Brain microvascular endothelial cell (primary cell): ENCODE results near the gene CNTLN.

Source experiments
- DNase-seq: peaks from one replicate; pipeline ENCODE4 v3.0.0-alpha.2; 2020
- H3K27ac ChIP-seq: fragments of 250-450 bp; sonication (Bioruptor Pico); 2 replicates; pipeline ENCODE4 v1.5.1; 2020; ENCODE audit warnings: mild to moderate bottlenecking, moderate library complexity
- H3K27me3 ChIP-seq: fragments of 250-450 bp; sonication (Bioruptor Pico); replicated peaks from 2 replicates; pipeline ENCODE4 v1.5.1; 2020; ENCODE audit warnings: mild to moderate bottlenecking
- H3K36me3 ChIP-seq: fragments of 250-450 bp; sonication (Bioruptor Pico); replicated peaks from 2 replicates; pipeline ENCODE4 v1.5.1; 2020; ENCODE audit warnings: mild to moderate bottlenecking
- H3K4me3 ChIP-seq: 2 replicates; pipeline ENCODE4 v1.5.1; 2011; ENCODE audit warnings: low read depth, mild to moderate bottlenecking, control low read depth, low read length, moderate library complexity
- in situ Hi-C: cut with HindIII; loops from 2 replicates; pipeline ENCODE4 v1.10.0; 2017; ENCODE audit warnings: low sequenced_read_pairs, low pct_ligation_motif_present
- TF ChIP-seq, protein P1 (sequence below): IDR thresholded peaks from 2 replicates; pipeline ENCODE4 v1.5.1; 2011; ENCODE audit warnings: low read depth, mild to moderate bottlenecking, moderate library complexity, low read length, control low read depth, inconsistent platforms; ENCODE audit errors: missing control alignments

Gene CNTLN, protein sequence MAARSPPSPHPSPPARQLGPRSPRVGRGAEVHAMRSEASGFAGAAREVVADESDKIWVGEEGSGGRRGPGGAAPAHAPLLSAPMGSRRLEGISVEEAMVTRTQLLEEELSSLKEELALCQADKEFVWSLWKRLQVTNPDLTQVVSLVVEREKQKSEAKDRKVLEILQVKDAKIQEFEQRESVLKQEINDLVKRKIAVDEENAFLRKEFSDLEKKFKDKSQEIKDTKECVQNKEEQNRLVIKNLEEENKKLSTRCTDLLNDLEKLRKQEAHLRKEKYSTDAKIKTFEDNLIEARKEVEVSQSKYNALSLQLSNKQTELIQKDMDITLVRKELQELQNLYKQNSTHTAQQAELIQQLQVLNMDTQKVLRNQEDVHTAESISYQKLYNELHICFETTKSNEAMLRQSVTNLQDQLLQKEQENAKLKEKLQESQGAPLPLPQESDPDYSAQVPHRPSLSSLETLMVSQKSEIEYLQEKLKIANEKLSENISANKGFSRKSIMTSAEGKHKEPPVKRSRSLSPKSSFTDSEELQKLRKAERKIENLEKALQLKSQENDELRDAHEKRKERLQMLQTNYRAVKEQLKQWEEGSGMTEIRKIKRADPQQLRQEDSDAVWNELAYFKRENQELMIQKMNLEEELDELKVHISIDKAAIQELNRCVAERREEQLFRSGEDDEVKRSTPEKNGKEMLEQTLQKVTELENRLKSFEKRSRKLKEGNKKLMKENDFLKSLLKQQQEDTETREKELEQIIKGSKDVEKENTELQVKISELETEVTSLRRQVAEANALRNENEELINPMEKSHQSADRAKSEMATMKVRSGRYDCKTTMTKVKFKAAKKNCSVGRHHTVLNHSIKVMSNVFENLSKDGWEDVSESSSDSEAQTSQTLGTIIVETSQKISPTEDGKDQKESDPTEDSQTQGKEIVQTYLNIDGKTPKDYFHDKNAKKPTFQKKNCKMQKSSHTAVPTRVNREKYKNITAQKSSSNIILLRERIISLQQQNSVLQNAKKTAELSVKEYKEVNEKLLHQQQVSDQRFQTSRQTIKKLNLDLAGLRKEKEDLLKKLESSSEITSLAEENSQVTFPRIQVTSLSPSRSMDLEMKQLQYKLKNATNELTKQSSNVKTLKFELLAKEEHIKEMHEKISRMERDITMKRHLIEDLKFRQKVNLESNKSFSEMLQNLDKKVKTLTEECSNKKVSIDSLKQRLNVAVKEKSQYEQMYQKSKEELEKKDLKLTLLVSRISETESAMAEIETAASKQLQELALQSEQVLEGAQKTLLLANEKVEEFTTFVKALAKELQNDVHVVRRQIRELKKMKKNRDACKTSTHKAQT (N-terminal part only)

DNA sequence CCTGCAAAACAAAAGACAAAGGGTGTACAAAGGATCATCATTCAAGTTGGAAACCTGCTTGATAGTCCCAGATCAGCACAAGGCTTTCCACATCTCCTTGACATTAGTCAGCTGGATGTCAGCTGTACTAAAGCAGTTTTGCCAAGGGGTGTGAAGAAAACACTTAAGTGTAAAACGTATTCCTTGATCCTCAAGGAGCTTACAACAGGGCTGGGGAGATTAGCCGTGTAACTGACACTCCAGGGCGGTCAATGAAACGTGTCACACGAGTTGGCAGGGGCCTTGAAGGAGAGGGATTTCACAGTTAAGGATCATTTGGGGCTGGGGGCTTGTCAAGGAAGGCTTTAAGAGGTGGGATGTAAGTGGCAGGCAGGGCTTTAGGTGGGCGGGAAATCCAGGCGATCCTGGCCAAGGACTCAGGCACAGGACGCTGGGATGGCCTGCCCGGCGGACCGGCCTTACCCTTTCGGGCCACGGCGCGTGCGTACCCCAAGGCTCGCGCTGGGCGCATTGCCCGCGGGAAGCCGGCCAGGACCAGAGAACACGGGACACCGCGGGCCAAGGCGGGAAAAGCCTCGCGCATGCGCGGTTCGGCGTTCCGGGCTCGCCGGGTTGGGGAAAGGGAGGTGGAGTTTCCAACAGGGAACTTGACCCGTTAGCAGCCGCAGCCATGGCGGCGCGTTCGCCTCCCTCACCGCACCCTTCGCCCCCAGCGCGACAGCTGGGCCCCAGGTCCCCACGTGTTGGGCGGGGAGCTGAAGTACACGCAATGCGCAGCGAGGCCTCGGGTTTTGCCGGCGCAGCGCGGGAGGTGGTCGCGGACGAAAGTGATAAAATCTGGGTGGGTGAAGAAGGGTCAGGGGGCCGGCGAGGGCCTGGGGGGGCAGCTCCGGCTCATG lies at the start of gene CNTLN:
Gene CNTLN, plus strand, starts transcription at position 645 of the 899 bp plus-strand sequence. Its CDS starts 26 bp downstream, at position 671.
- Histone ChIP-seq H3K4me3 (peak within 1 kb of the TSS; percentile 98), H3K27ac (peak within 1 kb of the TSS; percentile 71), H3K27me3 (no peaks in the 10 kb centered on the region), H3K36me3 (no peaks in the 10 kb centered on the region)
- DNase-seq, result peak; percentile 70
- TF ChIP-seq, protein P1, sequence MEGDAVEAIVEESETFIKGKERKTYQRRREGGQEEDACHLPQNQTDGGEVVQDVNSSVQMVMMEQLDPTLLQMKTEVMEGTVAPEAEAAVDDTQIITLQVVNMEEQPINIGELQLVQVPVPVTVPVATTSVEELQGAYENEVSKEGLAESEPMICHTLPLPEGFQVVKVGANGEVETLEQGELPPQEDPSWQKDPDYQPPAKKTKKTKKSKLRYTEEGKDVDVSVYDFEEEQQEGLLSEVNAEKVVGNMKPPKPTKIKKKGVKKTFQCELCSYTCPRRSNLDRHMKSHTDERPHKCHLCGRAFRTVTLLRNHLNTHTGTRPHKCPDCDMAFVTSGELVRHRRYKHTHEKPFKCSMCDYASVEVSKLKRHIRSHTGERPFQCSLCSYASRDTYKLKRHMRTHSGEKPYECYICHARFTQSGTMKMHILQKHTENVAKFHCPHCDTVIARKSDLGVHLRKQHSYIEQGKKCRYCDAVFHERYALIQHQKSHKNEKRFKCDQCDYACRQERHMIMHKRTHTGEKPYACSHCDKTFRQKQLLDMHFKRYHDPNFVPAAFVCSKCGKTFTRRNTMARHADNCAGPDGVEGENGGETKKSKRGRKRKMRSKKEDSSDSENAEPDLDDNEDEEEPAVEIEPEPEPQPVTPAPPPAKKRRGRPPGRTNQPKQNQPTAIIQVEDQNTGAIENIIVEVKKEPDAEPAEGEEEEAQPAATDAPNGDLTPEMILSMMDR, result no peak
- in situ Hi-C loops, result no loop called here

DNA sequence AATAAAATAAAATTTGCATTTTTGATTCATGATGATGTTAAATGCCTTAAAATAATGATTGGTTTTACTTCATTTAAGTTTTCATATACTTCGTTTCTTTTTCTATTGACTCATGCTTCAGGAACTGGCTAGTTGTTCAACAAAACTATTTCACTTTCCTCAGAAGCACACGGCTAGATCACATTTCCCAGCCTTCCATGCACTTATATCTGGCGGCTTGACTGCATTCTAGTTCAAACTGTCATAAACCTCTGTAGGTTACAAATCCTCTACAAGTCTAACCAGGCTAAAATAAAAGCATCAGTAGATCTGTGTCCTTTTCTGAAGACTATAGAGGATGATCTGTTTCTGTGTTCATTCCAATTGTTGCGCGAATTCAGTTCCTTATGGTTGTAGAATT lies 46.3 kb upstream of the CNTLN start:
- Histone ChIP-seq H3K27ac (no peak overlapping the region), H3K36me3 (no peaks in the 10 kb centered on the region), H3K27me3 (no peaks in the 10 kb centered on the region), H3K4me3 (no peak overlapping the region)
- in situ Hi-C loops, result no loop called here
- no peak for DNase-seq
- TF ChIP-seq, protein P1, result no peak

DNA sequence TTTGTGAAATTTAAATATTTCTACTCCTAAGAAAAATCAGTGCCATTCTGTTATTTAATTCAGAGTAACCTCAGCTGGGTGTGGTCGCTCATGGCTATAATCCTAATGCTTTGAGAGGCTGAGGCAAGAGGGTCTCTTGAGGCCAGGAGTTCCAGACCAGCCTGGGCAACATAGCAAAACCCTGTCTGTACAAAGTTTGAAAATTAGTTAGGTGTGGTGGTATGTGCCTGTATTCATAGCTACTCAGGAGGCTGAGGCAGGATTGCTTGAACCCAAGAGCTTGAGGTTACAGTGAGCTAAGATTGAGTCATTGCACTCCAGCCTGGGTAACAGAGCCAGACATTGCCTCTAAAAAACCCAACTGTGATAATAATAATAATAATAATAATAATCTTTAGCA lies 44.8 kb upstream of the CNTLN start:
- in situ Hi-C loops, result no loop called here
- Histone ChIP-seq H3K27me3 (no peaks in the 10 kb centered on the region), H3K27ac (no peak overlapping the region), H3K36me3 (no peaks in the 10 kb centered on the region), H3K4me3 (no peak overlapping the region)
- TF ChIP-seq, protein P1, result no peak
- no peak for DNase-seq

DNA sequence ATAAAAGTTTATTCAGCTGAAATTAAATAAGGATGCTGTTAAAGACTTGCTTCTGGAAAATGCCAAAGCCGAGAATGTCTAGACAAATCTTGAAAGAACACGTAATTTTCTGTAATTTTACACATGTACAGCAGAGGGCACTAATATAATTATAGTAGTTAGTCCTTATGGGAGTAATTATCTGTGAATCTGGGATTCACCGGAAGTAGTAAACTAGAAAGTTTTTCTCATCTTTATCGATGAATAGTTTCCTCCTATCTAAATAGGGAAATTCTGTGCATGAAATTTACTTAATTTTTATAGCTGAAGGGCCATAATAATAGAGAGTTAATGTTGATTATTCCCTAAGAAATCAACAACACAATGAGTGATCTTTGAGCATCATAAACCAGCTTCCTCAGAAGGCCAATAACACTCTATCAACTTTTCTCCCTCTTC lies 18.4 kb upstream of the CNTLN start:
- TF ChIP-seq, protein P1, result no peak
- Histone ChIP-seq H3K4me3 (no peak overlapping the region), H3K36me3 (no peaks in the 10 kb centered on the region), H3K27ac (no peak overlapping the region), H3K27me3 (no peaks in the 10 kb centered on the region)
- in situ Hi-C loops, result no loop called here
- no peak for DNase-seq

DNA sequence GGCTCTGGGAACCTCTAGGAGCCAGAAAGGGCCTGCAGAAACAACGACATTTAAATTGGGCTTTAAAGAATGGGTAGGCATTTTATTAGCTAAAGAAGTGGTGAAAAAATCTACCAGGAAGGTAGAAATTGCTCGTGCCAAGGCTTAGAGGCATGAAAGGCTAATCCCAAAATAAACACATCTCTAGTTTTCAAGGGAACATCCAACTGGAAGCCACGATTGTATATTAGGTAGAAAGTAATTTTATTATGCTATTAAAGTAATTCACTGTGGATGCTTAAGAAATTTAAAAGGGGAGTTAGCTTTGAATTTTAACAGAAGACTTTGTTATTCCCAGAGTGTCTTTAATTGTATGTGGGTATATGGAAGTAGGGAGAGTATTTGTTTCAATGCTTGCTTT lies 17.5 kb upstream of the CNTLN start:
- TF ChIP-seq, protein P1, result no peak
- H3K36me3 ChIP-seq, result no peaks in the 10 kb centered on the region
- no peaks in the 10 kb centered on the region for H3K27me3 ChIP-seq
- no peak for DNase-seq
- no peak overlapping the region for H3K27ac ChIP-seq
- no peak overlapping the region for H3K4me3 ChIP-seq
- in situ Hi-C loops, result no loop called here
